SK-MEL-5 (cell line): ENCODE results near the gene RPH3AL. TPM values are rescaled to one million over a fixed set of nuclear protein-coding genes. Genes with fewer than 3 reads are reported as not detected.
"Not testable (repeated sequence)": the region's sequence is repeated elsewhere in the genome, so short reads cannot be mapped to it uniquely, and the experiment has no call there.

Source experiments
- DNase-seq: peaks from one replicate; pipeline ENCODE4 v3.0.0-alpha.2; 2016; ENCODE audit warnings: low read depth, low spot score
- in situ Hi-C: cut with HindIII; loops from 2 replicates; pipeline ENCODE4 v1.10.0; 2016; ENCODE audit warnings: low sequenced_read_pairs, high pct_unique_total_duplicates, low pct_unique_long_range_greater_than_20kb
- total RNA-seq: library from RNA; depleted of rRNA; stranded (reverse); fragments of >200 nt; shearing (Covaris generic); gene quantifications from 2 replicates; pipeline ENCODE4 v1.2.3, GENCODE V29; 2014

Gene RPH3AL
- total RNA-seq, 1 experiment from 2014 or later: 2.4 TPM

GRCh38 chr17:382644-383533, 30.3 kb upstream of the RPH3AL start:
- no peak for DNase-seq
- in situ Hi-C loops: no loop called here

GRCh38 chr17:381941-382643, 29.5 kb upstream of the RPH3AL start:
- no peak for DNase-seq
- in situ Hi-C loops: no loop called here

GRCh38 chr17:381516-381915, 28.9 kb upstream of the RPH3AL start:
- DNase-seq: no peak
- in situ Hi-C loops: no loop called here

GRCh38 chr17:379531-380465, 27.2 kb upstream of the RPH3AL start:
- in situ Hi-C loops: no loop called here
- DNase-seq: no peak

- peak; percentile 29 for DNase-seq
- in situ Hi-C loops: no loop called here
Measured at GRCh38 chr17:378068-378467, 25.5 kb upstream of the RPH3AL start.

- DNase-seq: no peak
- in situ Hi-C loops: no loop called here
Measured at GRCh38 chr17:376936-377863, 24.6 kb upstream of the RPH3AL start.

GRCh38 chr17:373613-374230, 21.1 kb upstream of the RPH3AL start:
- no peak for DNase-seq
- in situ Hi-C loops: no loop called here

- in situ Hi-C loops: no loop called here
Measured at GRCh38 chr17:372157-373152, 19.8 kb upstream of the RPH3AL start.

GRCh38 chr17:371583-371982, 19.0 kb upstream of the RPH3AL start:
- DNase-seq: no peak
- in situ Hi-C loops: no loop called here

More at GRCh38 chr17:372157-373152, 19.8 kb upstream of the RPH3AL start:
- DNase-seq: no peak

GRCh38 chr17:367656-368055, 15.0 kb upstream of the RPH3AL start:
- in situ Hi-C loops, DNase-seq: not testable (repeated sequence)

- in situ Hi-C loops, DNase-seq: not testable (repeated sequence)
Measured at GRCh38 chr17:366657-367615, 14.3 kb upstream of the RPH3AL start.

- no peak for DNase-seq
- in situ Hi-C loops: no loop called here
Measured at GRCh38 chr17:364766-365165, 12.2 kb upstream of the RPH3AL start.

- in situ Hi-C loops: no loop called here
- DNase-seq: no peak
Measured at GRCh38 chr17:364308-364707, 11.7 kb upstream of the RPH3AL start.

- in situ Hi-C loops: no loop called here
Measured at GRCh38 chr17:362721-363120, 10.1 kb upstream of the RPH3AL start.

More at GRCh38 chr17:362721-363120, 10.1 kb upstream of the RPH3AL start:
- no peak for DNase-seq
